ENCODE data around the gene GTF3C5. TPM values are rescaled to one million over a fixed set of nuclear protein-coding genes. Genes with fewer than 3 reads are reported as not detected.

Gene GTF3C5
- total RNA-seq, 1 donor from 2014 or later, result 77.9 TPM

GRCh38 chr9:133044125-133044524, 13.3 kb downstream of the GTF3C5 start:
- H3K4me3 ChIP-seq, result no peak overlapping the region
- no peaks in the 10 kb centered on the region for H3K27me3 ChIP-seq
- no peak for TF ChIP-seq EZH2 (IDR thresholded peaks at IDR 0.05)
- TF ChIP-seq EZH2phosphoT487 (IDR thresholded peaks at IDR 0.05), result no peak
- TF ChIP-seq CTCF (IDR thresholded peaks at IDR 0.05), result no peak
- H3K9me3 ChIP-seq (ENCODE audit: low read depth), result no peaks in the 10 kb centered on the region
- no peak for DNase-seq (ENCODE audit: low spot score)
- Mint-ChIP-seq H3K27me3 (ENCODE audit: insufficient read depth, low read depth) (peaks cover 3% of the 10 kb centered on the region), H3K4me1 (no peaks in the 10 kb centered on the region), H3K27ac (no peak overlapping the region), H3K36me3 (peaks cover 32% of the 10 kb centered on the region), H3K4me3 (no peak overlapping the region), H3K9me3 (no peaks in the 10 kb centered on the region)
- no peaks in the 10 kb centered on the region for H3K4me1 ChIP-seq
- H2AFZ ChIP-seq (replicated peaks), result no peak overlapping the region
- no peak overlapping the region for H3K27ac ChIP-seq
- peaks cover 16% of the 10 kb centered on the region for H4K20me1 ChIP-seq (ENCODE audit: low read depth)
- H3K79me2 ChIP-seq (ENCODE audit: low read depth), result peaks cover 30% of the 10 kb centered on the region
- H3K36me3 ChIP-seq, result no peaks in the 10 kb centered on the region
- H3K9ac ChIP-seq, result no peak overlapping the region
- no peak overlapping the region for H3K4me2 ChIP-seq
- no peaks in the 10 kb centered on the region for H3F3A ChIP-seq (ENCODE audit: low read depth)

DNA sequence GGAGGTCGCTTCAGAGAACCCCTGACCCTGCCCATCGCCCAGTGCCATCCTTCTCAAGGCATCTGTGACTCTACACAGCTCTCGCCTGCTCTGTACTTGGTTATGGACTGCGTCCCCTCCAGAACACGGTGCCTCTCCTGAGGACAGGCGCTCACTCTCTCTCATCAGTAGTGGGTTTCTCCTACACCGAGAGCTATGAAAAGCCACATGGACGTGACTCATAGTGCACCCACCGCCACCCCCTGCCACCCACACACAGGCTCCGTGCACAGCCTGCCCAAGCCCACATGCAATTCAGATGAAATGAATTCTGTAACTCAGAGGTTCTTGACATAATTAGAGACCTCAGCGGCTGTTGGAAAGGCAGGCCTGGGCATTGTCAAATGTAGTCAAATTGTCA, 13.9 kb downstream of the GTF3C5 start:
- peaks cover 25% of the 10 kb centered on the region for H3K79me2 ChIP-seq (ENCODE audit: low read depth)

GRCh38 chr9:133045132-133045531, 14.3 kb downstream of the GTF3C5 start:
- Histone ChIP-seq H4K20me1 (ENCODE audit: low read depth) (peaks cover 13% of the 10 kb centered on the region), H3K4me2 (no peak overlapping the region), H3K27me3 (no peaks in the 10 kb centered on the region), H3K9ac (no peak overlapping the region), H3K36me3 (no peaks in the 10 kb centered on the region), H3F3A (ENCODE audit: low read depth) (no peaks in the 10 kb centered on the region), H3K79me2 (ENCODE audit: low read depth) (peaks cover 20% of the 10 kb centered on the region), H2AFZ (replicated peaks) (no peak overlapping the region), H3K4me3 (no peak overlapping the region), H3K27ac (no peak overlapping the region), H3K4me1 (no peaks in the 10 kb centered on the region), H3K9me3 (ENCODE audit: low read depth) (no peaks in the 10 kb centered on the region)
- TF ChIP-seq EZH2phosphoT487 (IDR thresholded peaks at IDR 0.05) (no peak), EZH2 (IDR thresholded peaks at IDR 0.05) (no peak), CTCF (IDR thresholded peaks at IDR 0.05) (no peak)
- Mint-ChIP-seq H3K27me3 (ENCODE audit: insufficient read depth, low read depth) (peaks cover 3% of the 10 kb centered on the region), H3K27ac (no peak overlapping the region), H3K9me3 (no peaks in the 10 kb centered on the region), H3K36me3 (peaks cover 33% of the 10 kb centered on the region), H3K4me3 (no peak overlapping the region), H3K4me1 (no peaks in the 10 kb centered on the region)
- no peak for DNase-seq (ENCODE audit: low spot score)

More for the DNA sequence above, 13.9 kb downstream of the GTF3C5 start:
- H3F3A ChIP-seq (ENCODE audit: low read depth), result no peaks in the 10 kb centered on the region
- no peak overlapping the region for H3K27ac ChIP-seq
- TF ChIP-seq EZH2 (IDR thresholded peaks at IDR 0.05), result no peak
- Mint-ChIP-seq H3K36me3 (peaks cover 34% of the 10 kb centered on the region), H3K27me3 (ENCODE audit: insufficient read depth, low read depth) (peaks cover 3% of the 10 kb centered on the region), H3K4me1 (no peaks in the 10 kb centered on the region), H3K9me3 (no peaks in the 10 kb centered on the region), H3K27ac (no peak overlapping the region), H3K4me3 (no peak overlapping the region)
- H3K4me1 ChIP-seq, result no peaks in the 10 kb centered on the region
- H3K9me3 ChIP-seq (ENCODE audit: low read depth), result no peaks in the 10 kb centered on the region
- no peaks in the 10 kb centered on the region for H3K27me3 ChIP-seq
- no peak overlapping the region for H3K4me2 ChIP-seq
- H2AFZ ChIP-seq (replicated peaks), result no peak overlapping the region
- H3K4me3 ChIP-seq, result no peak overlapping the region
- DNase-seq (ENCODE audit: low spot score), result no peak
- no peak overlapping the region for H3K9ac ChIP-seq
- no peaks in the 10 kb centered on the region for H3K36me3 ChIP-seq
- H4K20me1 ChIP-seq (ENCODE audit: low read depth), result peaks cover 13% of the 10 kb centered on the region

DNA sequence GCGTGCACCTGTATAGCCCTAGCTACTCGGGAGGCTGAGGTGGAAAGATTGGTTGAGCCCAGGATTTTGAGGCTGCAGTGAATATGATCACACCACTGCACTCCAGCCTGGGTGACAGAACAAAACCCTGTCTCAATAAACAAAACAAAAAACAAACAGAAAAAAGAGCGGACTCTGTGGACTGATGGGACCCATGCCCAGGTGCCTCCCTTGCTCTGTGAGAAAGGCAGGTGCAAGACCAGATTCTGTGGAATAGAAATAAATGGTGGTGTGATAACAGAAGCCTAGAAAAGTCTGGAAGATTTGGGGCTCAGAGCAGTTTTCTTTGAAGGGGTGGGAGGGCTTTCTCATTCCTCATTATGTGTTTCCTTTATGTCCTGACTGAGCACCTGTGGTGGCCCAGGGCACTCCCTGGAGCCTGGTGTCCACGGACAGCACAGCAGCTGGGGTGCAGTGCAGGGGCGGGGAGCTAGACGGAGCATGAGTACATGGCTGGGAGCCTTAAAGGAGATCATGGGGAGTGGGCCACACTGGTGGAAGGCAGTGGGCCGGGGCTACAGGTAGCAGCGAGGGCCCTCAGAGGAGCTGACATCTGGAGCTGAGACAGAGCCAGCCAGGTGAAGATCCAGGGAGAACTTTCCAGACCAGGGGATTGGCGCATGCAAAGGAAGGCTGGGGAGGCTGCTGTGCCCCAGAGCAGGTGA, 15.6 kb downstream of the GTF3C5 start:
- Mint-ChIP-seq H3K27ac (no peak overlapping the region), H3K4me3 (no peak overlapping the region), H3K36me3 (peaks cover 32% of the 10 kb centered on the region), H3K4me1 (no peaks in the 10 kb centered on the region), H3K27me3 (ENCODE audit: insufficient read depth, low read depth) (peaks cover 3% of the 10 kb centered on the region), H3K9me3 (no peaks in the 10 kb centered on the region)
- Histone ChIP-seq H3K9ac (no peak overlapping the region), H3K4me3 (no peak overlapping the region), H3K9me3 (ENCODE audit: low read depth) (no peaks in the 10 kb centered on the region), H3K36me3 (no peaks in the 10 kb centered on the region), H2AFZ (replicated peaks) (no peak overlapping the region), H3K79me2 (ENCODE audit: low read depth) (peaks cover 8% of the 10 kb centered on the region), H3K27ac (no peak overlapping the region), H3F3A (ENCODE audit: low read depth) (no peaks in the 10 kb centered on the region), H3K4me2 (no peak overlapping the region), H3K4me1 (no peaks in the 10 kb centered on the region), H4K20me1 (ENCODE audit: low read depth) (peaks cover 9% of the 10 kb centered on the region), H3K27me3 (no peaks in the 10 kb centered on the region)
- no peak for DNase-seq (ENCODE audit: low spot score)
- TF ChIP-seq EZH2 (IDR thresholded peaks at IDR 0.05) (no peak), CTCF (IDR thresholded peaks at IDR 0.05) (no peak), EZH2phosphoT487 (IDR thresholded peaks at IDR 0.05) (no peak)
